HG02973 (cell line): ENCODE measurements around the gene AQP2.

Source experiments
- ATAC-seq: cut with Tn5 transposase; IDR thresholded peaks from one replicate; pipeline ENCODE4 v1.9.1; 2021; ENCODE audit warnings: moderate library complexity; ENCODE audit not compliant: unreplicated experiment

Gene AQP2

DNA sequence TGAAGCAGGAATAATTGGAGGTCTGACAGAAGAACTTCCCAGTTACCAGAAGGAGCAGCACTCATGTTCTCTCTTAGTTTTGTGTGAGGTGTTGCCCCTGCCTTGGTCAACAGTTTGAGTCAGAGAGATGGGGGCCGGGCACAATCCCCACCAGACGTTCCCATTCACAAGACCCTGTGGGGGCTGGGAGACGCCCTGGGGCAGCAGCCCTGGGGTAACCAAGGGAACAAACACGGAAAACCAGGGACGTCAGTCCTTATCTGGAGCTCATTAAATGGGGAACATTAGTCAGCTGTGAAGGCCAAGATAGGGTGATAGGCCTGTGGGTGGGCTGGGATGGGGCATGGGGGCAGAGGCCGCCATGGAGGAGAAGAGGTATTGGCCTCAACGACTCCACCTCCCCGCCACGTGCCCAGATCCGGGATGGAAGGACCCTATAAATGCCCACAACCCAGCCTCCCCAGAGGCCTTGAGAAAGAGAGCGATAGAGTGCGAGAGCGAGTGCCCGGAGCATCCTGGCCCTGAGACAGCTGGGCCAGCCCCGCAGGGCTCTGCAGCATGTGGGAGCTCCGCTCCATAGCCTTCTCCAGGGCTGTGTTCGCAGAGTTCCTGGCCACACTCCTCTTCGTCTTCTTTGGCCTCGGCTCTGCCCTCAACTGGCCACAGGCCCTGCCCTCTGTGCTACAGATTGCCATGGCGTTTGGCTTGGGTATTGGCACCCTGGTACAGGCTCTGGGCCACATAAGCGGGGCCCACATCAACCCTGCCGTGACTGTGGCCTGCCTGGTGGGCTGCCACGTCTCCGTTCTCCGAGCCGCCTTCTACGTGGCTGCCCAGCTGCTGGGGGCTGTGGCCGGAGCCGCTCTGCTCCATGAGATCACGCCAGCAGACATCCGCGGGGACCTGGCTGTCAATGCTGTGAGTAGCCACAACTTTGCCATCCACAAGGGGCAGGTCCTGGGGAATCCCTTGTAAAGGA, at the start of gene AQP2:
Gene AQP2, plus strand, starts transcription at position 465 of the 979 bp plus-strand sequence. Its CDS starts 94 bp downstream, at position 559.
- no peak for ATAC-seq

GRCh38 chr12:49901026-49901425, 49.5 kb upstream of the AQP2 start:
- ATAC-seq: no peak

DNA sequence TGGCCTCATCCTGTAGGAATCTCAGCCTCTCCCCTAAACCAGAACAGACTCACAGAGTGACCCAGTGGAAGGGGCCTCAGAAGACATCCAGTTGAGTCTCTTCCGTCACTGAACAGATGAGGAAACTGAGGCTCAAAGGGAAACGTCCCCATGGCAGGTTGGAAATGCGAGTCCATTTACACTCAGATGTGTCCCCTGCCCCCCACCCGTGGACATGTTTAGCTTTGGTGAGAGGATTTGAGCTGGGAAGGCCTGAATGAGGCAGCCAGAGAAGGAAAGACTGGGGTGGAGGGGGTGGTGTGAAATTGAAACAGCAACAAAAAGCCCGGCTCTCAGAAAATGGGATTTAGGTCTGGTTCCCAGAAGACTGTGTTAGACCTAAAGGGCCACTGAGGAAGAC, 48.6 kb upstream of the AQP2 start:
- ATAC-seq: no peak

- no peak for ATAC-seq
These were observed 47.9 kb upstream of the AQP2 start for GRCh38 chr12:49902399-49903350.

DNA sequence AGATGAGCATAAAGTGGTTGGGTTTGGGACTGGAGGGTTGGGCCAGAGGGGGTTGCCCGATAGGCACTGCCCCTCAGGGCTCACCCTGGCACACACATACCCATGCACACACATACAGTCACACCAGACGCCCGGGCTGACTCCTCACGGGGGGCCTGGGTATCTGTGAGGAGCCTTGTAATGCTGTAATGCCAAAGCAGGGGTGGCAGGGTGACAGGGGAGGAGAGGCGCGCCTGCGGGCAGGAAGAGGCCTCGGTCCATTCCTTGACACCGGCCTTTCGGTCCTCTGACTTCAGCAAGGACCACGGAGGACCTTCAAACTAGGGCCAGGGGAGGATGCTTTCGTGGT, 47.2 kb upstream of the AQP2 start:
- ATAC-seq: no peak

- ATAC-seq: no peak
These were observed 46.7 kb upstream of the AQP2 start, which contains the start of gene FAIM2 for GRCh38 chr12:49903700-49904423. FAIM2 (minus strand) TSS chr12:49903900; CDS start chr12:49903792, 108 bp downstream.

GRCh38 chr12:49904601-49905000, 45.9 kb upstream of the AQP2 start:
- no peak for ATAC-seq

- ATAC-seq: no peak
These were observed 44.7 kb upstream of the AQP2 start for GRCh38 chr12:49905718-49906314.

- ATAC-seq: no peak
These were observed 43.2 kb upstream of the AQP2 start for GRCh38 chr12:49907352-49907751.

DNA sequence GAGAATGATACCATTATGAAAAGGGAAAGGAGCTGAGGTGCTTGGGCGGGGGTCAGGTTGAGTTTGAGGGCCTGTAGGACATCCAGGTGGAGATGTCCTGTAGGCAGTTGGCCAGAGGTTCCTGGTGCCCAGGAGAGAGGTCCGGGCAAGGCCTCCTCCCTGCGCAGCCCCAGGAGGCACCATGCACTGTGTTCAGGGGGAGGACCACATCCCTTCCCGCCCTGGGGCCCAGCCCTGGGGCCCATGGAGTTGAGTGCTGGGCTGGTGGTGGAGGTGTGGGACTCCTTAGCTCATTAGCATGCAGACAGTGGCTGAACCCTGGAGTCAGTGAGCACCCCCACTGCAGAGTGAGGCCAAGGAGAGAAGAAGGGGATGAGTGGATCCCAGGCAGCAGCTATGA, 41.2 kb upstream of the AQP2 start:
- ATAC-seq: no peak

GRCh38 chr12:49909826-49910225, 40.7 kb upstream of the AQP2 start:
- ATAC-seq: no peak

DNA sequence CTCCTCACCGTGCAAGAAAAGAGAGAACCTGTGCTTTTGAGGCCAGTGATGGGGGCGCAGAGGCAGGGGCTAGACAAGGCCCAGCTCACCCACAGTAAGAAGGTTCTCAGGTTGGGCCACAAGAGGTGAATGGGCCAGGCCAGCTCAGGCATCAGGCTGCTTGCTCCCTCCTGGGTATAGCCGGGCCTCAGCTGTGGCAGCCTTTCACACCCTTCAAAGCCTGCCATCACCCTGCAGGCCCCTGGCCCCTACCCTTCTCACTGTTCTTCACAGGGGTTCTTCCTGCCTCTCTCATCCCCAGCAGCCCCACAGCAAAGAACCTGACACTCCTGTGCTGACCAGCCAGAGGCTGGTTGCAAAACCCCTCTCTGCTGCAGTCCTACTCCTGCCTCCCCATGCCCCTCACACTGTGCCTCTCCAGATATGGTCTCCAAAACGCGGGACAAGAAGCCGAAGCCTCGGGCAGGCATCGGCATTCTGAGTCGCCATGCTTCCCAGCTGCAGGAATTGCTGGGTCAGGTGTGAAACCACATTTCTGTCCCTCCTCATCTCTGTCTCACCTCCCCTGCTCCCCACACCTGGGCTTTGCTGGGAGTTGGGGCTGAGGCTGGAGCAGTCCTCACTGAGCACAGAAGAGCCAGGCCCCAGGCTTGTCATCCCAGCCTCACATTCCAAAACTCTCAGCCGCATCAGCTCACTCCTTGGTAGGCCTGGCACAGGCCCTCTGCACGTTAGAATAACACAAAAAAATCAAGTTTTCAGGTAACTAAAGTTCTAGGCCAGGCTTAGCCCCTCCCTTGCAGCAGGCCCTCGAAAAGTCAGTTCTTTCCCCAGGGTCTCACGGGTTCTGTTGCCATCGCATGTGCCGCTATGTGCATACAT, 40.0 kb upstream of the AQP2 start:
- ATAC-seq: no peak

- ATAC-seq: no peak
These were observed 39.3 kb upstream of the AQP2 start for GRCh38 chr12:49911213-49911605.

DNA sequence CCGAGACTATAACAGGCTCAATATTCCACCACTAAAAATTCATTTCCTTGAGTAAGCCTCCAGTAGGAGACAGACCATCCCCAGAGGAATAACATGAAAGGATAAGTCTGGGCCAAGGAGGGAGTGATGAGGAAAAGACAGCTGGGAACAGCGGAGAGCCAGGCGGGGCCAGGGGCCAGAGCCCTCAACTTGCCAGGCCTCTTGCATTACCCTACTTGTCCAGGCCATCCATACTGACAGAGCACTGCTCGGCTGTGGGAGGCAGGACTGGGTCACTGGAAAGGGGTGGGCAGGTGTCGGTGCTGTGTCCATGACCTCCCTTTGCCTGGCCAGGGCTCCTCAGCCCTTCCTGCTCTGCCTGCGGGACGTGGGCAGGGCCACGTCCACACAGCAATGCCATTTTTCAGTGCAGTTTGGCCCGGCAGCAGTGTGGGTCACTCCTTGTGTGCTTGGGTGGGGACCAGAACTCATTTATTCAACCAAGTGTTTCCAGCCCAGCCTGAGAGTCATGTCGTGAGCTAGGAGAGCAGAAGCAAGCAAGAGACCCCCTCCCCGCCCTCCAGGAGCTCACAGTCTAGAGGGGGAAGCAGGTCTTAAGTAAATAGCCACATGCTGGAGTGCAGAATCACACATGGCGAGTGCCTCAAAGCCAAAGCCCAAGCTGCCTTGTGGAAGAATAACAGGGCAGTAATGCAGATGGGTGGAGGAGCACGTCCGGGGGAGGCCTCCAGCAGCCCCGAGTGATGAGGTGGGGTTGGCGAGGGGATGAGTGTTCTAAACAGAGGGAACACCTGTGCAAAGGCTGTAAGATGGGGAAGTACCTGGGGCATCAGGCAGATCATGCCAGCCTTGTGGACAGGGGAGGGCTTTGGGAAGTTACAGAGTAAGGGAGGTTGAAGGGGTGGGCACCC, 37.9 kb upstream of the AQP2 start:
- no peak for ATAC-seq

- no peak for ATAC-seq
These were observed 34.2 kb upstream of the AQP2 start for GRCh38 chr12:49916129-49916919.

- ATAC-seq: no peak
These were observed 33.3 kb upstream of the AQP2 start for GRCh38 chr12:49917166-49917787.

DNA sequence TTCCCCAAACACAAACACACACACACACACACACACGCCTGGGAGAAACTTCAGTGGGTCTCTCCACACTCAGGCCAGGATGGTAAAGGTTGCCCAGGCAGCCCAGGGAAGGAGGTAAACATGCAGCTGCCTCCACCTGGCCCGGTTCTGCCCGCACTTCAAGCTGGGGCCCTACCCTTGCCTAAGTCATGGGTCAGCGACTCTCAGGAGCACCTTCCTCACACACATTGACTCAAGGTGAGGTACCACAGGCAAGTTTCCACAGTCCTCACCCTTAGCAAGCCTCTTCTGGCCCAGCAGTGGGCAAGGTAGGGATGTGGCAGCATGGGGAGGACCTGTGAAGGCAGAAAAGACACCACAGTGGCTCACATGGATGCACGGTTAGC, 32.8 kb upstream of the AQP2 start:
- no peak for ATAC-seq
